Heart left ventricle (tissue), 16 donors: ENCODE measurements around the gene DPYSL3. TPM values are rescaled to one million over a fixed set of nuclear protein-coding genes. Genes with fewer than 3 reads are reported as not detected.

ENCODE experiments used
- ATAC-seq, 4 donors: fragments of 200-7000 bp; cut with Tn5 transposase; one replicate each; pipeline ENCODE4 v1.9.1; 2020 to 2022; ENCODE audit warnings: moderate library complexity in 4 of 4, mild to moderate bottlenecking in 3 of 4, moderate number of reproducible peaks in 1 of 4
- DNase-seq, 5 donors: peaks; one replicate each; pipeline ENCODE4 v3.0.0-alpha.2; 2020
- H3K27ac ChIP-seq, 12 donors: fragments of 200-600 bp; sonication (generic) in 4 of 12; one replicate each; pipeline versions ENCODE4 v1.5.0 to v1.8.0; 2016 to 2022; ENCODE audit warnings: mild to moderate bottlenecking in 2 of 12
- H3K27me3 ChIP-seq, 9 donors: fragments of 200-600 bp; sonication (generic) in 2 of 9; one replicate each; pipeline versions ENCODE4 v1.5.1 to v1.8.0; 2016 to 2022; ENCODE audit warnings: mild to moderate bottlenecking in 3 of 9
- H3K36me3 ChIP-seq, 9 donors: fragments of 200-600 bp; sonication (generic) in 2 of 9; one replicate each; pipeline versions ENCODE4 v1.5.0 to v1.8.0; 2018 to 2022; ENCODE audit warnings: mild to moderate bottlenecking in 2 of 9
- H3K4me1 ChIP-seq, 12 donors: fragments of 200-600 bp; sonication (generic) in 4 of 12; one replicate each; pipeline versions ENCODE4 v1.5.0 to v1.8.0; 2016 to 2022; ENCODE audit warnings: mild to moderate bottlenecking in 3 of 12
- H3K4me3 ChIP-seq, 12 donors: fragments of 200-600 bp; sonication (generic) in 4 of 12; one replicate each; pipeline versions ENCODE4 v1.5.0 to v1.8.0; 2017 to 2022; ENCODE audit warnings: mild to moderate bottlenecking in 9 of 12, moderate library complexity in 4 of 12
- H3K9me3 ChIP-seq, 12 donors: fragments of 200-600 bp; sonication (generic) in 4 of 12; one replicate each; pipeline versions ENCODE4 v1.5.0 to v1.8.0; 2016 to 2022; ENCODE audit warnings: mild to moderate bottlenecking in 1 of 12
- POLR2A ChIP-seq, 2 donors: fragments of 450-650 bp; IDR thresholded peaks; one replicate each; pipeline ENCODE4 v1.6.1; 2017; ENCODE audit warnings: antibody characterized with exemption in 2 of 2, mild to moderate bottlenecking in 2 of 2, moderate library complexity in 2 of 2
- WGBS, 4 donors: extraction: QIAGEN DNeasy Blood & Tissue Kit in 2 of 4; methylation state at CpG; one replicate each; pipeline versions ENCODE4 v1.1.5 to v1.1.7; 2013 to 2018; 5-methylcytosine and 5-hydroxymethylcytosine counted together
- intact Hi-C, 10 donors: fragments of 100-400 bp; cut with DNase I; formaldehyde crosslinking; loops; one replicate each; pipeline versions ENCODE4 v1.11.1 to v1.14.2; 2022
- polyA plus RNA-seq, 2 donors: library from polyadenylated mRNA; stranded (reverse); fragments of 200-250 nt; gene quantifications; one replicate each; pipeline ENCODE4 v1.2.3, GENCODE V29; 2013
- total RNA-seq, 9 donors: library from RNA; depleted of rRNA in 2 of 9; stranded (reverse); fragments of >200 nt in 2 of 9; fragmentation: NEBNext Ultra II Directional in 3 of 9; extraction: Animal tissue kit (Norgen Biotek cat#: 25700) in 3 of 9; gene quantifications; one replicate each; pipeline versions ENCODE4 v1.1.0 to v1.2.4, GENCODE V29; 2016 to 2023
- TF ChIP-seq, protein P1 (sequence below), 12 donors: fragments of 200-600 bp; sonication (generic) in 4 of 12; IDR thresholded peaks; one replicate each; pipeline versions ENCODE4 v1.5.0 to v1.8.0; 2018 to 2022; ENCODE audit warnings: antibody characterized with exemption in 12 of 12, mild to moderate bottlenecking in 5 of 12
- donor health status: ischemic (EF 13 %, LVEDD 7.1; RV severe dilation, severe dysfunction).
- donor health status: healthy with polysubstance abuse.
- donor health status: DM: no; HTN: yes; CAD: no.
- donor health status: DM: no; HTN: no; CAD: no.
- donor health status: ischemic (EF 25% LVEDD 6.9; RV normal size, moderate dysfunction).
- donor health status: ischemic (EF 25% LVEDD 5.7; RV mildly dilated, moderate dysfunction).
- donor health status: healthy.
- donor health status: DM: yes; HTN: yes; CAD: no.
- donor health status: ischemic (EF 35%, LVEDD 5.7; RV mildly dilated, moderate dysfunction).
- donor health status: nonischemic (EF 11% LVEDD 7.7; RV severe dilation, severe dysfunction).
- donor health status: DM: yes; HTN: yes; CAD: no.
- donor health status: PGD.
- donor health status: ischemic (EF 29% LVEDD 5.4; RV normal size, mild dysfunction).
- donor health status: nonischemic (EF 23%, LVEDD 6.1; RV moderate dilation, normal function).

Gene DPYSL3
- total and polyA plus RNA-seq, 11 donors = 7.9 to 54.7 (median 20.6) TPM

DNA sequence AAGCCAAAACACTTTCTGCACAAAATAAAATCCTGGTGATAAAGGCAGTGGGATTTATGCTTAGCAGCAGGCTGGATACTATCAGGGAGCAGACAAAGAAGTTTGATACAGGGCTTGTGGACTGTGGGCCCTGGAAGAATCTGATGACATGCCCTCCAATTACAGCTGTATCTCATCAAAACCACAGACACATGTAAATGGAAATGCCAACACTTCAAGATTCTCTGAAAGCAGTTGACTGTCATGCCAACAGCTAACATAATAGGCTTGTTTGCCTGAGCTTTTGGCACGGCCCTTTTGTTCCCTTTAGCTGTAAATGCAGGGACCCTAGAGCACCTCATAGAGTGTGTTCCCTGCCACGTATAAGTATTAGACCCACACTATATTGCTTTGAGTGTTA, 160.6 kb downstream of the DPYSL3 start:
- TF ChIP-seq, protein P1, sequence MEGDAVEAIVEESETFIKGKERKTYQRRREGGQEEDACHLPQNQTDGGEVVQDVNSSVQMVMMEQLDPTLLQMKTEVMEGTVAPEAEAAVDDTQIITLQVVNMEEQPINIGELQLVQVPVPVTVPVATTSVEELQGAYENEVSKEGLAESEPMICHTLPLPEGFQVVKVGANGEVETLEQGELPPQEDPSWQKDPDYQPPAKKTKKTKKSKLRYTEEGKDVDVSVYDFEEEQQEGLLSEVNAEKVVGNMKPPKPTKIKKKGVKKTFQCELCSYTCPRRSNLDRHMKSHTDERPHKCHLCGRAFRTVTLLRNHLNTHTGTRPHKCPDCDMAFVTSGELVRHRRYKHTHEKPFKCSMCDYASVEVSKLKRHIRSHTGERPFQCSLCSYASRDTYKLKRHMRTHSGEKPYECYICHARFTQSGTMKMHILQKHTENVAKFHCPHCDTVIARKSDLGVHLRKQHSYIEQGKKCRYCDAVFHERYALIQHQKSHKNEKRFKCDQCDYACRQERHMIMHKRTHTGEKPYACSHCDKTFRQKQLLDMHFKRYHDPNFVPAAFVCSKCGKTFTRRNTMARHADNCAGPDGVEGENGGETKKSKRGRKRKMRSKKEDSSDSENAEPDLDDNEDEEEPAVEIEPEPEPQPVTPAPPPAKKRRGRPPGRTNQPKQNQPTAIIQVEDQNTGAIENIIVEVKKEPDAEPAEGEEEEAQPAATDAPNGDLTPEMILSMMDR (IDR thresholded peaks at IDR 0.05) = no peak
- TF ChIP-seq POLR2A (IDR thresholded peaks at IDR 0.05) = no peak
- intact Hi-C loops = no loop called here
- Histone ChIP-seq H3K4me3 (no peak overlapping the region), H3K27me3 (no peaks in the 10 kb centered on the region), H3K27ac (no peak overlapping the region), H3K4me1 (no peaks in the 10 kb centered on the region), H3K9me3 (no peaks in the 10 kb centered on the region), H3K36me3 (no peaks in the 10 kb centered on the region)
- DNase-seq (no peak), ATAC-seq (no peak)
- WGBS, 4 donors = 38 to 63% (median 46%) methylated on average over 2 of the region's 2 CpGs

DNA sequence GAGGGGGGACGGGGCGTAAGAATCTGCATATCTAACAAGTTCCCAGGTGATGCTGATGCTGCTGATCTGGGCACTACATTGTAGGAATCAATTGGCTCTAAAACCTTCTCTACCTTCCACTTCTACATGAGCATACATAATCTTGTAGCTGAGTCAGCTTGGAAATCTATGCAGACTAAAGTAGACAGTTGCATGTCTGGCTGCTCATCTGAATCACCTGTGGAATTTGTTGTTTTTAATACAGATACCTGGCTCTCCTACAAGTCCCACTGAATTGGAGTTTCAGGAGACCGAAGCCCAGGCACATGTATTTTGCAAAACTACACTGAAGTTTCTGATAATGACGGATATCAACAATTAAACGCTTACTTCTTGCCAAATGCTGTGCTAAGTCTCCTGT, 161.4 kb downstream of the DPYSL3 start:
- WGBS, 4 donors = 88 to 94% (median 92%) methylated on average over 5 of the region's 5 CpGs
- intact Hi-C loops = no loop called here

DNA sequence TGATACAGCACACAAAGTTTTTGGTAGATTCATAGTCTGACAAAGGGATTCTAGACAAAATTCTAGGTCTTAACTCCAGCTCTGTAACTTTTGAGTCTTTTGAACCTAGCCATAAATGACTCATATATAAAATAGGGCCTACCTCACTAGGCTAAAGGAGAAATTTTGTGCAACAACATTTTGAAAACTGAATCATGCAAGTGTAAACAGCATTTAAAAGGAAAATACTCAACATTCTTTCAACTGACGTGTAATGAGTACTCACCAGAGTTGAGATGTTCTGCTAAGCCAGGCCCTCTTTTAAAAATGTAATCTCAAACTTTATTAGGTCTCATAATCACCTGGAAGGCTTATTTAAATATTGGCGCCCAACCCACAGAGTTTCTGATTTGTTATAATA, 161.8 kb downstream of the DPYSL3 start:
- DNase-seq (no peak), ATAC-seq (no peak)
- Histone ChIP-seq H3K4me1 (no peaks in the 10 kb centered on the region), H3K4me3 (no peak overlapping the region), H3K27ac (no peak overlapping the region), H3K9me3 (no peaks in the 10 kb centered on the region), H3K27me3 (no peaks in the 10 kb centered on the region), H3K36me3 (no peaks in the 10 kb centered on the region)
- intact Hi-C loops = no loop called here
- no peak for TF ChIP-seq POLR2A (IDR thresholded peaks at IDR 0.05)
- TF ChIP-seq, protein P1 (IDR thresholded peaks at IDR 0.05) = no peak
- 90 to 92% (median 91%) methylated on average over 2 of the region's 2 CpGs for WGBS, 4 donors

More for the DNA sequence above, 161.4 kb downstream of the DPYSL3 start:
- ATAC-seq = no peak
- Histone ChIP-seq H3K27me3 (no peaks in the 10 kb centered on the region), H3K4me3 (no peak overlapping the region), H3K4me1 (no peaks in the 10 kb centered on the region), H3K9me3 (no peaks in the 10 kb centered on the region), H3K36me3 (no peaks in the 10 kb centered on the region), H3K27ac (no peak overlapping the region)
- TF ChIP-seq, protein P1 (IDR thresholded peaks at IDR 0.05) = no peak
- TF ChIP-seq POLR2A (IDR thresholded peaks at IDR 0.05) = no peak
- DNase-seq = no peak

DNA sequence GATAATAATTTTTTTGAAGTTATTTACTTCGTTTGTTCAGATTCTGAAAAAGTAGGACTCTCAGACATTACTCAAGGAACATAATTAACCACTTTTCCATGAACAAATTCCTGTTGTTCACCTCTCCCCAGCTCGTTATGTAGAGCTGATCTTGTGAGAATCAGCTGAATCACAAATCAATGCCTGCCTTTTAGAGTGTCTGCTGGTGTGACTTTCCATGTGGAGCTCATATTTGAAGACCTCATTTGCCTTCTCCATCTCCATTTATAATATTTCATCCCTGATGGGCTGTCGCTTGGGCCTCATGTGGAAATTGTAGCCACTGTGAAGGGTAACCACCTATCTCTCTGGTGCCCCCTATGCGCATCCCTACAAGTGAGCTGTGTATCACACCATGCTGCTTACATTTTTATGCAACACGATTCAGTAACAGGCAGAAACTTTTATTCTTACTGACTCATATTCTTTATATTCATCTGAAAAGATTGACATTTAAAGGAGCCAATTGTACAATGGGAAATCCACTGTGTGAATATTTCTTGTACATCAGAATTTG, 163.8 kb downstream of the DPYSL3 start:
- WGBS, 4 donors = 72 to 77% (median 74%) methylated on average over 5 of the region's 5 CpGs
- intact Hi-C loops = no loop called here
- TF ChIP-seq POLR2A (IDR thresholded peaks at IDR 0.05) = no peak
- TF ChIP-seq, protein P1 (IDR thresholded peaks at IDR 0.05) = no peak

More for the DNA sequence above, 163.8 kb downstream of the DPYSL3 start:
- H3K27me3 ChIP-seq = no peaks in the 10 kb centered on the region
- H3K9me3 ChIP-seq = no peaks in the 10 kb centered on the region
- DNase-seq (no peak), ATAC-seq (no peak)
- H3K4me3 ChIP-seq = no peak overlapping the region
- H3K27ac ChIP-seq = no peak overlapping the region
- H3K36me3 ChIP-seq = no peaks in the 10 kb centered on the region
- H3K4me1 ChIP-seq = no peaks in the 10 kb centered on the region
